ENCODE data around the gene MCEMP1.

The MCEMP1 gene

GRCh38 chr19:7644550-7644877 lies 32.4 kb upstream of the MCEMP1 start:
- Histone ChIP-seq H3K4me1 (ENCODE audit: control insufficient read depth, low read length) (peaks cover 36% of the 10 kb centered on the region), H3K27ac (ENCODE audit: low read depth, low read length) (no peak overlapping the region)

GRCh38 chr19:7645163-7645562 lies 31.7 kb upstream of the MCEMP1 start:
- Histone ChIP-seq H3K9me2 (replicated peaks; ENCODE audit: control insufficient read depth, low read length) (no peaks in the 10 kb centered on the region), H3K4me1 (ENCODE audit: control insufficient read depth, low read length) (peaks cover 38% of the 10 kb centered on the region), H3K79me2 (ENCODE audit: control insufficient read depth, low read length) (no peaks in the 10 kb centered on the region), H3K27me3 (ENCODE audit: control insufficient read depth, low read length) (no peaks in the 10 kb centered on the region), H3K4me3 (ENCODE audit: low read length) (no peak overlapping the region), H4K20me1 (ENCODE audit: control insufficient read depth, insufficient read depth, low read depth, low read length) (no peaks in the 10 kb centered on the region), H3K36me3 (ENCODE audit: control insufficient read depth, low read length) (peaks cover 7% of the 10 kb centered on the region; the same call in 1 of the 2 replicates), H3F3A (ENCODE audit: control insufficient read depth, insufficient read depth) (0 out of 2 replicates have a peak, but pooled peaks cover 3% of the 10 kb centered on the region), H3K4me2 (ENCODE audit: low read length) (no peak overlapping the region; the same call in 1 of the 2 replicates), H3K27ac (ENCODE audit: low read depth, low read length) (no peak overlapping the region), H3K9me3 (ENCODE audit: control insufficient read depth, insufficient read depth, low read length) (no peaks in the 10 kb centered on the region; the same call in 1 of the 2 replicates)
- no peak for TF ChIP-seq EZH2phosphoT487 (IDR thresholded peaks at IDR 0.05; ENCODE audit: borderline replicate concordance, low read length)
- no peak for TF ChIP-seq CTCF (IDR thresholded peaks at IDR 0.05; ENCODE audit: low read depth, low read length, poor library complexity, severe bottlenecking)

More at GRCh38 chr19:7644550-7644877, 32.4 kb upstream of the MCEMP1 start:
- H3K9me3 ChIP-seq (ENCODE audit: control insufficient read depth, insufficient read depth, low read length): peaks cover 5% of the 10 kb centered on the region; the same call in 1 of the 2 replicates
- no peaks in the 10 kb centered on the region for H3K27me3 ChIP-seq (ENCODE audit: control insufficient read depth, low read length)
- peaks cover 9% of the 10 kb centered on the region; the same call in 1 of the 2 replicates for H3F3A ChIP-seq (ENCODE audit: control insufficient read depth, insufficient read depth)
- H3K36me3 ChIP-seq (ENCODE audit: control insufficient read depth, low read length): peaks cover 13% of the 10 kb centered on the region; the same call in 1 of the 2 replicates
- no peak overlapping the region for H3K4me3 ChIP-seq (ENCODE audit: low read length)
- no peaks in the 10 kb centered on the region for H4K20me1 ChIP-seq (ENCODE audit: control insufficient read depth, insufficient read depth, low read depth, low read length)
- H3K9me2 ChIP-seq (replicated peaks; ENCODE audit: control insufficient read depth, low read length): no peaks in the 10 kb centered on the region
- no peak for TF ChIP-seq EZH2phosphoT487 (IDR thresholded peaks at IDR 0.05; ENCODE audit: borderline replicate concordance, low read length)
- TF ChIP-seq CTCF (IDR thresholded peaks at IDR 0.05; ENCODE audit: low read depth, low read length, poor library complexity, severe bottlenecking): no peak
- no peak overlapping the region for H3K4me2 ChIP-seq (ENCODE audit: low read length)
- H3K79me2 ChIP-seq (ENCODE audit: control insufficient read depth, low read length): no peaks in the 10 kb centered on the region

GRCh38 chr19:7645656-7646425 lies 31.0 kb upstream of the MCEMP1 start:
- no peaks in the 10 kb centered on the region for H3K9me2 ChIP-seq (replicated peaks; ENCODE audit: control insufficient read depth, low read length)
- no peaks in the 10 kb centered on the region for H3K79me2 ChIP-seq (ENCODE audit: control insufficient read depth, low read length)
- TF ChIP-seq EZH2phosphoT487 (IDR thresholded peaks at IDR 0.05; ENCODE audit: borderline replicate concordance, low read length) (no peak), CTCF (IDR thresholded peaks at IDR 0.05; ENCODE audit: low read depth, low read length, poor library complexity, severe bottlenecking) (no peak)
- no peaks in the 10 kb centered on the region for H4K20me1 ChIP-seq (ENCODE audit: control insufficient read depth, insufficient read depth, low read depth, low read length)
- H3K9me3 ChIP-seq (ENCODE audit: control insufficient read depth, insufficient read depth, low read length): no peaks in the 10 kb centered on the region
- 0 out of 2 replicates have a peak, but pooled peaks cover 3% of the 10 kb centered on the region for H3F3A ChIP-seq (ENCODE audit: control insufficient read depth, insufficient read depth)
- no peak overlapping the region for H3K4me3 ChIP-seq (ENCODE audit: low read length)
- no peak overlapping the region; the same call in 1 of the 2 replicates for H3K4me2 ChIP-seq (ENCODE audit: low read length)
- H3K27ac ChIP-seq (ENCODE audit: low read depth, low read length): 0 out of 2 replicates have a peak overlapping the region, but pooled peaks have one; percentile 12
- peaks cover 40% of the 10 kb centered on the region for H3K4me1 ChIP-seq (ENCODE audit: control insufficient read depth, low read length)
- H3K36me3 ChIP-seq (ENCODE audit: control insufficient read depth, low read length): peaks cover 3% of the 10 kb centered on the region; the same call in 1 of the 2 replicates
- H3K27me3 ChIP-seq (ENCODE audit: control insufficient read depth, low read length): no peaks in the 10 kb centered on the region

All from DOHH2 (cell line).